Astrocyte (in vitro differentiated cells and primary cell): ENCODE data around the gene PLIN5. TPM values are rescaled to one million over a fixed set of nuclear protein-coding genes. Genes with fewer than 3 reads are reported as not detected.

Experiments
- DNase-seq: peaks from one replicate; pipeline ENCODE4 v3.0.0-alpha.2; 2010; ENCODE audit warnings: low read depth
- FAIRE-seq: peaks from 2 replicates; lab custom pipeline; 2011; peaks lifted over from hg19 to GRCh38; lab: Jason Lieb, UNC
- H2AFZ ChIP-seq: 2 replicates; pipeline ENCODE4 v1.6.0; 2012; ENCODE audit warnings: low read depth, low read length, inconsistent platforms
- H3K27ac ChIP-seq: 2 replicates; pipeline ENCODE4 v1.5.1; 2011; ENCODE audit warnings: low read depth, low read length, inconsistent platforms
- H3K27me3 ChIP-seq: 2 replicates; pipeline ENCODE4 v1.6.0; 2011; ENCODE audit warnings: low read length, inconsistent platforms; ENCODE audit not compliant: insufficient read depth
- H3K36me3 ChIP-seq: 2 replicates; pipeline ENCODE4 v1.5.1; 2011; ENCODE audit warnings: low read length, inconsistent platforms; ENCODE audit not compliant: insufficient read depth
- H3K4me1 ChIP-seq: 2 replicates; pipeline ENCODE4 v1.5.1; 2011; ENCODE audit warnings: low read length, inconsistent platforms; ENCODE audit not compliant: insufficient read depth
- H3K4me2 ChIP-seq: 2 replicates; pipeline ENCODE4 v1.6.0; 2012; ENCODE audit warnings: low read length, inconsistent platforms
- H3K4me3 ChIP-seq: 2 replicates; pipeline ENCODE4 v1.5.1; 2011; ENCODE audit warnings: low read depth, mild to moderate bottlenecking, low read length, inconsistent platforms; ENCODE audit not compliant: insufficient read depth
- H3K79me2 ChIP-seq: 2 replicates; pipeline ENCODE4 v1.6.0; 2012; ENCODE audit warnings: mild to moderate bottlenecking, low read length, inconsistent platforms; ENCODE audit not compliant: insufficient read depth
- H3K9ac ChIP-seq: 2 replicates; pipeline ENCODE4 v1.6.0; 2012; ENCODE audit warnings: mild to moderate bottlenecking, low read length, inconsistent platforms
- H3K9me3 ChIP-seq: 2 replicates; pipeline ENCODE4 v1.5.1; 2012; ENCODE audit warnings: low read depth, mild to moderate bottlenecking, low read length, inconsistent platforms; ENCODE audit not compliant: insufficient read depth
- H4K20me1 ChIP-seq: 2 replicates; pipeline ENCODE4 v1.6.0; 2012; ENCODE audit warnings: low read length, inconsistent platforms; ENCODE audit not compliant: insufficient read depth
- H3K27ac Mint-ChIP-seq: one replicate; pipeline ENCODE4 v1.8.0; 2021; ENCODE audit warnings: mild to moderate bottlenecking, mixed read lengths; ENCODE audit not compliant: unreplicated experiment
- H3K27me3 Mint-ChIP-seq: one replicate; pipeline ENCODE4 v1.8.0; 2021; ENCODE audit warnings: low read depth, mixed read lengths; ENCODE audit not compliant: unreplicated experiment
- H3K36me3 Mint-ChIP-seq: one replicate; pipeline ENCODE4 v1.8.0; 2021; ENCODE audit warnings: low read depth, mixed read lengths; ENCODE audit not compliant: unreplicated experiment
- H3K4me1 Mint-ChIP-seq: one replicate; pipeline ENCODE4 v1.8.0; 2021; ENCODE audit warnings: low read depth, mixed read lengths; ENCODE audit not compliant: unreplicated experiment
- H3K4me3 Mint-ChIP-seq: one replicate; pipeline ENCODE4 v1.8.0; 2021; ENCODE audit warnings: mild to moderate bottlenecking, moderate library complexity, mixed read lengths; ENCODE audit not compliant: unreplicated experiment
- H3K9me3 Mint-ChIP-seq: one replicate; pipeline ENCODE4 v1.8.0; 2021; ENCODE audit warnings: mild to moderate bottlenecking, mixed read lengths; ENCODE audit not compliant: unreplicated experiment
- CTCF ChIP-seq: IDR thresholded peaks from 2 replicates; pipeline ENCODE4 v1.5.1; 2011; ENCODE audit warnings: low read depth, mild to moderate bottlenecking, inconsistent platforms, low read length, moderate library complexity; ENCODE audit not compliant: insufficient read depth
- EZH2 ChIP-seq: IDR thresholded peaks from 2 replicates; pipeline ENCODE4 v1.6.1; 2012; ENCODE audit warnings: mild to moderate bottlenecking, low read length, inconsistent platforms; ENCODE audit not compliant: insufficient read depth
- total RNA-seq: library from RNA; stranded (reverse); gene quantifications from 2 replicates; pipeline ENCODE4 v1.2.1, GENCODE V29; 2021

PLIN5 gene
- total RNA-seq, 1 donor from 2014 or later: not detected

GRCh38 chr19:4506449-4507149 lies 28.4 kb downstream of the PLIN5 start:
- no peaks in the 10 kb centered on the region for H3K9me3 Mint-ChIP-seq
- Histone ChIP-seq H3K4me1 (peaks cover 20% of the 10 kb centered on the region), H3K79me2 (no peaks in the 10 kb centered on the region), H4K20me1 (no peaks in the 10 kb centered on the region), H3K4me3 (no peak overlapping the region), H3K27me3 (no peaks in the 10 kb centered on the region), H3K4me2 (peak overlapping the region; percentile 59), H2AFZ (no peak overlapping the region), H3K9me3 (no peaks in the 10 kb centered on the region), H3K27ac (peak overlapping the region; percentile 19), H3K9ac (peak overlapping the region; percentile 35), H3K36me3 (peaks cover 2% of the 10 kb centered on the region)
- peaks cover under 1% of the 10 kb centered on the region for H3K27me3 Mint-ChIP-seq
- H3K36me3 Mint-ChIP-seq: peaks cover 10% of the 10 kb centered on the region
- peak overlapping the region; percentile 75 for H3K27ac Mint-ChIP-seq
- TF ChIP-seq CTCF (no peak), EZH2 (no peak)
- peaks cover 6% of the 10 kb centered on the region for H3K4me1 Mint-ChIP-seq
- peak overlapping the region; percentile 23 for H3K4me3 Mint-ChIP-seq
- peak; percentile 59 for DNase-seq
- no peak for FAIRE-seq

GRCh38 chr19:4505570-4506448 lies 29.2 kb downstream of the PLIN5 start:
- peaks cover 20% of the 10 kb centered on the region for H3K4me1 ChIP-seq
- peaks cover 2% of the 10 kb centered on the region for H3K36me3 ChIP-seq
- peaks cover 6% of the 10 kb centered on the region for H3K4me1 Mint-ChIP-seq
- no peaks in the 10 kb centered on the region for H3K9me3 Mint-ChIP-seq
- H3K9me3 ChIP-seq: no peaks in the 10 kb centered on the region
- H3K27ac ChIP-seq: peak overlapping the region; percentile 19
- H4K20me1 ChIP-seq: no peaks in the 10 kb centered on the region
- FAIRE-seq (no peak), DNase-seq (no peak)
- no peak for TF ChIP-seq EZH2
- peak overlapping the region; percentile 59 for H3K4me2 ChIP-seq
- H3K27ac Mint-ChIP-seq: peak overlapping the region; percentile 75
- H3K9ac ChIP-seq: no peak overlapping the region
- peak overlapping the region; percentile 23 for H3K4me3 Mint-ChIP-seq
- peaks cover 12% of the 10 kb centered on the region for H3K36me3 Mint-ChIP-seq
- no peak overlapping the region for H2AFZ ChIP-seq
- H3K27me3 Mint-ChIP-seq: no peaks in the 10 kb centered on the region
- H3K27me3 ChIP-seq: no peaks in the 10 kb centered on the region
- H3K4me3 ChIP-seq: no peak overlapping the region
- no peaks in the 10 kb centered on the region for H3K79me2 ChIP-seq

- peaks cover 13% of the 10 kb centered on the region for H3K36me3 Mint-ChIP-seq
- no peak overlapping the region for H3K4me3 Mint-ChIP-seq
- Histone ChIP-seq H3K79me2 (no peaks in the 10 kb centered on the region), H3K4me2 (no peak overlapping the region), H3K27ac (no peak overlapping the region), H4K20me1 (no peaks in the 10 kb centered on the region), H3K9me3 (no peaks in the 10 kb centered on the region), H3K36me3 (peaks cover 2% of the 10 kb centered on the region), H3K27me3 (no peaks in the 10 kb centered on the region), H3K9ac (no peak overlapping the region), H3K4me3 (no peak overlapping the region), H3K4me1 (peaks cover 20% of the 10 kb centered on the region), H2AFZ (no peak overlapping the region)
- FAIRE-seq (no peak), DNase-seq (no peak)
- peaks cover 6% of the 10 kb centered on the region for H3K4me1 Mint-ChIP-seq
- no peak overlapping the region for H3K27ac Mint-ChIP-seq
- TF ChIP-seq EZH2 (no peak), CTCF (no peak)
- no peaks in the 10 kb centered on the region for H3K9me3 Mint-ChIP-seq
- no peaks in the 10 kb centered on the region for H3K27me3 Mint-ChIP-seq
These were observed 30.0 kb downstream of the PLIN5 start for GRCh38 chr19:4504891-4505569.
